ENCODE results near the gene DNAL1.
"Not testable (repeated sequence)": the region's sequence is repeated elsewhere in the genome, so short reads cannot be mapped to it uniquely, and the experiment has no call there.

DNAL1 gene

DNA sequence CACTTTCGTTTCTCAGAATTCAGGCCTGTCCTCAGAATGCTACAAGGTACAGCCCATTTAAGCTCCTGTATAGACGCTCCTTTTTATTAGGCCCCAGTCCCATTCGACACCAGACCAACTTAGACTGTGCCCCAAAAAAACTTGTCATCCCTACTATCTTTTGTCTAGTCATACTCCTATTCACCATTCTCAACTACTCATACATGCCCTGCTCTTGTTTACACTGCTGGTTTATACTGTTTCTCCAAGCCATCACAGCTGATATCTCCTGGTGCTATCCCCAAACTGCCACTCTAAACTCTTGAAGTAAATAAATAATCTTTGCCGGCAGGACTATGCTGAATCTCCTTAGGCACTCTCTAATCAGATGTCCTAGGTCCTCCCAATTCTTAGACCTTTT is 63.3 kb downstream of the DNAL1 start:
- not testable (repeated sequence) for ATAC-seq, DNase-seq

DNA sequence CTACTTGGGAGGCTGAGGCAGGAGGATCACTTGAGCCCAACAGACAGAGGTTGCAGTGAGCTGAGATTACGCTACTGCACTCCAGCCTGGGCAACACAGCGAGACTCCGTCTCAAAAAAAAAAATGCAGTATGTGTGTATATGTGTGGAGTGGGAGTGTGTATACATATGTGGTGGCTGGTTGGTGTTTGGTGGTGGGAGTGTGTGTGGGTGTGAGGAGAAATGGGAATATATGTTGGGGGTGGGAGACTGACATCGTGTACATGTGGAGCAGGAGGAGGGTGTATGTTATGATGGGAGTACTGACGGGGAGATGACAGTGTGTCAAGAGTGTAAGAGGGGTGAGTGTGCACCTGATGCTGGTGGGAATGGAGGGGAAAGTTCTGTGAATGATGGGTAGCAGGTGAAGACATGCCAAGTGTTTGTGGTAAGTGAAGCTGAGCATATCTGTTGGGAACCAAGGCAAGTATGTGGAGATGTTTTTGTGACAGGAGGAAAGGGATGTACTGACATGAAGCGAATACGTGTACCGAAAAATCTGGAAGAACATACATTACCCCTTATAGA is 65.2 kb downstream of the DNAL1 start:
- DNase-seq, result no peak
- ATAC-seq, result no peak

GRCh38 chr14:73710737-73711136 is 66.0 kb downstream of the DNAL1 start:
- DNase-seq, result no peak
- no peak for ATAC-seq

- no peak for DNase-seq
- ATAC-seq, result no peak
Measured at GRCh38 chr14:73712071-73712506, 67.3 kb downstream of the DNAL1 start.

DNA sequence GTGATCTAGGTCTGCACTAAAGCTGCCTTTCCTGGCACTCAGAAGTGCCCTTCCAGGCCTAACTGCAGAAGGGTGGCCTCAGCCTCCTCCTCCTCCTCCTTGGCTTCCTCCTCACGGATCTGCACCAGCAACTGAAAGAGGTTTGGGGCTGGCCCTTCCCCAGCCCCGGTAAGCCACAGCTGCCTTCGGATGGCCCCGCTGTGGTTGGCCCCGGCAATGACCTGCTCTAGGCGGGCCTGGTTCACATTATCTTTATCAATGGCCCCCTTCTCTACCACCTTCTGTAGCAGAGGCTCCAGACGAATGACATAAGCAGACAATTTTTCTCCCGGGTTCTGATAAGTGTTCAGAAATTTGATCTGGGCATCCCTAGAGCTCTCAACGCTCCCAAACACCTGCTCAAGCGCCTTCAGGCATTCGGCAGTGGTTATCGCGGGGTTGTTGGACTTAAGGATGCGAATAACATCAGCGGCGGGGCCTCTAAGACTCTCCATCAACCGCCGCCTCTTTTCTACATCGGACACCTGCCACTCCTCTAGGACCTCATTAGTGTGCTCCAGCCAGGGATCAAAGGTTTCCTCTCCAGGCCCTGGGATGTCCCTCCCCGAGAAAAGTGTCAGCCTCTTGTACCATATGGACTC is 67.9 kb downstream of the DNAL1 start:
- DNase-seq (peak; percentile 66), ATAC-seq (peak; percentile 42)

DNA sequence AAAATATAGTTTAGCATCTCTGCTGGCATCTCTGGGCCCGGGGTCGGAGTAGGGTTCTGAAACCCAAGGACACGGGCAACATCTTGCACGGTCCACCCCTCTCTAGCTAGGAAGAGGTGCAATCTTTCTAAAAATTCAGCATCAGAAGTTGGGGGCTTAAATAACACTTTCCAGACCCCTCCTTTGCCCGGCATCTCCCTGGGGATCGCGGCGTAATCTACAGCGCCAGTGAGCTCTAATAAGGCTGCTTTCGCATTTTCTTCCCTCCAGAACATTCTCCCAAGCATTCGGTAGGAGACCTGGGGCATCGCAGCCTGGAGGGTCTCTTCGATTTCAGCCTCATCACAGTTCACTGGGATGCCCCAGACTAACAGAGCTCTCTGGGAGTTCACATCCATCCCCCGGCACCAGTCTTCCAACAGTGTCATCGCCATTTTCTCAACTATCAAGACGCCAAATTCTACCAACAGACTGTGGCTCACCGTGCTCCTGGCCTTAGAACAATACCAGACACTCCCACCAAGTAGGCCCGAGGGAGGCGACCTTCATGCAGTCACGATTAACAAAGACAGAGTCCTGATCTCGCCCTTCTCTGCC is 68.5 kb downstream of the DNAL1 start:
- ATAC-seq (no peak), DNase-seq (no peak)

GRCh38 chr14:73713803-73714655 is 69.2 kb downstream of the DNAL1 start, which contains the start of gene PNMA1:
PNMA1 (minus strand) TSS chr14:73714384; CDS start chr14:73713639, 745 bp downstream.
- DNase-seq (peak; percentile 93), ATAC-seq (peak; percentile 76)

- DNase-seq (no peak), ATAC-seq (no peak)
Measured at GRCh38 chr14:73714656-73715081, 69.9 kb downstream of the DNAL1 start.

DNA sequence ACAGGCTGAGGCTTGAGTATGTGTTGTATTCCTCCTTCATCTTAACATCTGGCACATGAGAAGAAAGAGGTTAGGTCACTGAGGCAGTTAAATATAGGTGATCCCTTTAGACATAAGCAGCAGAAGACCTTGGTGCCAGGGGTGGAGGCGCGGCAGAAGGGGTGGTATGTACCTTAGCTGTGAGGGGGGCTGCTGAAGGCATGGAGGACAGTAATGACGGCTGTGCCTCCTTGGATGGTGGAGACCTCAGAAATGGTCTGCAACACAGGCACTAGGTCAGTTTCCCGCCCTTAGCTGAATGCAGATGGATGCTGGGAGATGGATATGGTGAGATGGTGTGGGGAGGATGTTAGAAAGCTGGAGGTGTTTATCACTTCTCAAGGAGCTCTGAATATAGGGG is 70.9 kb downstream of the DNAL1 start:
- no peak for ATAC-seq

GRCh38 chr14:73717266-73717665 is 72.5 kb downstream of the DNAL1 start:
- no peak for DNase-seq
- ATAC-seq, result no peak

More for the DNA sequence above, 70.9 kb downstream of the DNAL1 start:
- DNase-seq, result no peak

DNA sequence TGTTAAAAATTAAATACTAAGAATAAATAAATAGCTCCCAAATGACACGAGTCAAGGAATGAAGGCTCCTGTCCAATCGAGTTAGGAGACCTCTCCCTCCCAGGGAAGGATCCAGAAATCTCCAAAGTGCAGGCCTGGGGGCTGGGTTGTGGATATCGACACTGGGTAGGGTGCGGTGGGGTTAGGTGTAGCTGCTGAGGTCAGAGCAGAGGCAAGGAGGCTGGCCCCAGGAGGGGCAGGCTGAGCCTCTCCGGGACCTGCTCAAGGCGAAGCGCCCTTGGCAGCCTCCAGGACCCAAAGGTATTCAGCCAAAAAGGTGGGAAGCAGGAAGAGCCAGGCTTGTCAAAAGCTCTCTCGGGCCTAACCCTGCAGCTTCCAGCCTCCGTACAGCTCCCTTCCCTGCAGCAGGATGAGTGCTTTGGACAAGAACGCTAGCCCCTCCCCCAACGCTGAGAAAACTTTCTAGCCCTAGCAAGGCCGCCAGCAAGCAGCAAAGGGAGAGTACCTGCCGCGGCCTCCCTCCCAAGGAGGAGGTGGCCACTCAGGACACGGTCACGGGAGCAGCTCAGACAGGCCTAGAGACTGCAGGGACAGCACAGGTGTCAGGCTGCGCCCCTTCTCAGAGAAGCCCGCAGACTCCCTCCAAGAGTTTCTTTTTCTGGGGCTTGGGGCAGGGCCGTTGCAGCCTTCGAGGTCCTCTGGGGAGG is 73.1 kb downstream of the DNAL1 start:
- DNase-seq (no peak), ATAC-seq (no peak)

DNA sequence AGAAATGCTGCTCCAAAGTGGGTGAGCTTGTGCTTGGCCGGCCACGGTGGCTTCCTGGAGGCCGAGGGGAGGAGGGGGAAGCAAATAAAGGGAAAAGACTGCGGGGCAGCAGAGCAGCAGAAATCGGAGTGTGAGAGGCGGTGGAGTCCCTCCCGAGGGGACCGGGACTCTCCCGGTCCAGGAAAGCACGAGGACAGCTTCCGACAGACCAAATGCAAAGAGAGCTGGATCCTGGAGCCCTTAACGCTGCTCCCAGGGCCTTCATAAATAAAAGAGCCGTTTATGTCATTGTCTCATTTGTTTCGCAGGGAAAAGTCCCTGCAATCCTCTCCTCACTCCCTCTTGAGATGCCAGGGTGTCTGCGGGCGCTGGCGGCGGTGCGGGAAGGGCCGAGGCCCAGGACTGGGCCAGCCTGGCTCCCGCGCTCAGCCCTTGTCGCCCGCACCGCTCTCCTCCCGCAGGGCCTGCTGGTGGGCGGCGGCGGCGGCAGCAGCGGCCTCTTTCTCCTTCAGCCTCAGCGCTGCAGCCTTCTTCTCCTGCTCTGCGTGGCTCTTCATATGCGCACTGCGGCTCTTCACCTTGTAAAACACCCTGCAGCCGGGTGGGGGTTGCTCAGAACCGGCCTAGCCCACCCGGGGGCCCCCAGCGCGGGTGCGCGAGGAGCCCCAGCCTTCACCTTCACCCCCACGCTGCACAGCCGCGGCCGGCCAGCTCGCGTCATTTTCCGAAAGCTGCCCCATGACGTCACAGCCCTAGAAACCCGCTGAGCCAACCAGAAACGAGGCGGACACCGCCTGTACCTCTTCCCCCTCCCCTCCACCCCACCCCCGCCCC is 73.8 kb downstream of the DNAL1 start:
- no peak for ATAC-seq
- no peak for DNase-seq

- ATAC-seq, result no peak
Measured at GRCh38 chr14:73719361-73719760, 74.6 kb downstream of the DNAL1 start.

GRCh38 chr14:73719791-73720190 is 75.0 kb downstream of the DNAL1 start:
- ATAC-seq, result no peak

More at GRCh38 chr14:73719361-73719760, 74.6 kb downstream of the DNAL1 start:
- no peak for DNase-seq

GRCh38 chr14:73720636-73721035 is 75.8 kb downstream of the DNAL1 start:
- no peak for ATAC-seq

More at GRCh38 chr14:73719791-73720190, 75.0 kb downstream of the DNAL1 start:
- no peak for DNase-seq

GRCh38 chr14:73721101-73721821 is 76.5 kb downstream of the DNAL1 start:
- DNase-seq, result no peak
- no peak for ATAC-seq

More at GRCh38 chr14:73720636-73721035, 75.8 kb downstream of the DNAL1 start:
- no peak for DNase-seq

DNA sequence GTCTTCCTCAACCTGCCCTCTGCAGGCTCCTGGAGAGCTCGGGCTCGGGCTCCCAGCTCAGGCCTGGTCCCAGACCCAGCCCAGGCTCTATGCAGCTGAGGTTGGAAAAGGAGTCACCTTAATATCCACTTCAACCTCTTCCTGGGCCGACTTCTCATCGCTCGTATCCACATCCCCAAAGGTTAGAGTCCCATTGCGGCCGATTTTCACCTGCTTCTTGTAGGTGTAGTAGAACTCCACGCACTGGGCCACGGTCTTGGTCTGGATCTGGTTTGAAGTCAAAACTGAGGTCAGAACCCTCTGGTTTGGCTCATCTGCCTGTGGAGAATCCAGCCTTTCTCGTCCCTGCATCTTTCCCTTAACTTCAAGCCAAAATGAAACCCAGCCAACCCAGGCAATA is 77.8 kb downstream of the DNAL1 start:
- no peak for ATAC-seq
- no peak for DNase-seq

GRCh38 chr14:73723406-73723796 is 78.6 kb downstream of the DNAL1 start:
- DNase-seq (no peak), ATAC-seq (no peak)

- DNase-seq (no peak), ATAC-seq (no peak)
Measured at GRCh38 chr14:73723797-73724661, 79.2 kb downstream of the DNAL1 start.

All from stimulated activated naive CD8-positive, alpha-beta T cell treated with anti-CD3 and anti-CD28 coated beads, Interleukin-15, Interleukin-2, amounts not matched to agents 100 U/mL and 50 U/mL, for 24 hours (primary cell).